NCI-H1048 (cell line): Measurements from ENCODE around the gene GNG10.
"Not testable (repeated sequence)": the region's sequence is repeated elsewhere in the genome, so short reads cannot be mapped to it uniquely, and the experiment has no call there.

Source experiments
- DNase-seq: peaks from one replicate; lab custom pipeline; 2025; lab: John Stamatoyannopoulos, UW

GNG10 gene

DNA sequence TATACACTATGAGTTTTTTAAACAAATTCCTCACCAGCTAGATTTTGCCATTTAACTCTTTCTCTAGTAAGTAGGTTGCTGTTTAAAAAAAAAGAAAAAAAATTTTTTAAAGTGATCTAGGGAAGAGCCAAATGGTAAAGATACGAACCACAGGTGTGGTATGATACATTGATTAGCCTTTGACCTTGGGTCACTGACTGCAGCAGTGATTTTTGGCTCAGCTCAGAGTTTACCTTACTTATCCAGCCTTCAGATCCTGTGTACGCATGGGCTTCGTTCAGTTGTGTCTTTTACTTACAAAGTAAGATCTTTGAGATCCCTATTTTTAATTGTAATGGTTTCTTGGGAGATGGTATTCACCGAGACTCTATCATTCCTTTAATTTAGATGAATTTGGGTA lies 12.4 kb upstream of the GNG10 start:
- no peak for DNase-seq

GRCh38 chr9:111657051-111657450 lies 4.4 kb upstream of the GNG10 start:
- no peak for DNase-seq

DNA sequence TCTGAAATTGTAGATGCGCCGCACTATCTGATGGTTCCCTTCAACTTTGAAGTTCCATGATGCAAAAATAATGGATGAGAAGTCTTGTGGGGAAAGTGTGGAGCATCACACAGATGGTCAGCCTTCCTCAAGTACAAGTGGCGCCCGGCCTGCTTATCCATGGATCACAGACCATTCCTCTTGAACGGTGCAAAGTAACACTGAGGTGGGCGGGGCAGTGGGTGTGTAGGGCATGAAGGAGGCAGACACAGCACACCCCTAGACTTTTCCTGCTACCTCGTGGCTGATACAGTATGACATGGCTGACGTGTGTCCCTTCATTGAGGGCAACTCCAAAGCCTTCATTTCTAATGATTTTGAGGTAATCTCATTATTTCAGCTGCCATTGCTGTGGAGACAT lies 2.5 kb upstream of the GNG10 start:
- DNase-seq: no peak

DNA sequence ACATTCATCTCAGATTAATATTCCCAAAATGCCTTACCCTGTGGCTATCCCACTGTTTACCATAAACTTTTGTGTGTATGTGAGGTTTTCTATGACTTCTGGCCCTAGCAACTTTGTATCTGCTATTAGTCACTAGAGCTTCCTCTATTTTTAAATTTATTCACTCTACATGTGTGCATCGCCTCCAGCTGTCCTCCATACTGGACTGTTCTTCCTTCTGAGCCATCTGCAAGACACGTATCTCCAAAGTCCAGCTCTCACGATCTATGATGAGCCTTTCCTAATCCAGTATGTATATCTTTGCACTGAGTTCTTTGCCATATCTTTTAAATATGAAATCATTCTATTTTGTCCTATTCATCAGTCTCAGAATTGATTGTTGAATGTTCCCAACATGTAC lies 1.7 kb upstream of the GNG10 start:
- DNase-seq: no peak

- DNase-seq: no peak
These were observed 557 bp downstream of the GNG10 start for GRCh38 chr9:111661802-111662521.

DNA sequence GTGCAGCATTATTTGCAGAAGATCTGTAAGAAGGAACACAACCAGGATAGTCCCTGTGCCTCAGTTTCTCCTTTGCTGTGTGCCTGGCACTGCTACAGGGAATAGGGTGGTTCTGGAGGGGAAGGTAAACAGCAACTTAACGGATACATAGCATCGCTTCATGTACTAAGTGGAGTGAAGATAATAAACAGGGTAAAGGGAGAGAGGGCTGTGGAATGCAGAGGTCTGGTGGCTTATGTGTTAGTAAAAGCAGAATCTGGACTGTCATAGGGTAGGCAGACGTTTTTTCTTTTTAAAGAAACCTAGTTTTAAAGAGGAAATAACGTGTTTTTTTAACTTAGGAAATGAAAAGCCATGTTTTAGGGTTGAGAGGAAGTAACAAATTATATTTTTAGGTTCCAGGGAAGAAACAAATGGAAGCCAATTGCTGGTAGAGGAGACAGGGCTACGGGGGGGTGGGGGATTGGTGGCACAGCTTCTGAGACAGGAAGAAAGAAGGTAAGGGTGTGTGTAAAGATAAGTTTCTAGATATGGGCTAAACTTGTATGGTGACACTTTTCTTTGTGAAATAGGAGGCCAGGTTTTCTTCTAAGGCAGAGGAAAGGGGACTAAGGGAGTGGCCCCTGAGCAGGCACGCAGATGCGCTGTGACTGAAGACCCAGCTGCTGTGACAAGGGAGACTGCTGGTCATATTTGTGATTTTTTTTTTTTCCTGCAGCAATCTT lies 1.3 kb downstream of the GNG10 start:
- no peak for DNase-seq

DNA sequence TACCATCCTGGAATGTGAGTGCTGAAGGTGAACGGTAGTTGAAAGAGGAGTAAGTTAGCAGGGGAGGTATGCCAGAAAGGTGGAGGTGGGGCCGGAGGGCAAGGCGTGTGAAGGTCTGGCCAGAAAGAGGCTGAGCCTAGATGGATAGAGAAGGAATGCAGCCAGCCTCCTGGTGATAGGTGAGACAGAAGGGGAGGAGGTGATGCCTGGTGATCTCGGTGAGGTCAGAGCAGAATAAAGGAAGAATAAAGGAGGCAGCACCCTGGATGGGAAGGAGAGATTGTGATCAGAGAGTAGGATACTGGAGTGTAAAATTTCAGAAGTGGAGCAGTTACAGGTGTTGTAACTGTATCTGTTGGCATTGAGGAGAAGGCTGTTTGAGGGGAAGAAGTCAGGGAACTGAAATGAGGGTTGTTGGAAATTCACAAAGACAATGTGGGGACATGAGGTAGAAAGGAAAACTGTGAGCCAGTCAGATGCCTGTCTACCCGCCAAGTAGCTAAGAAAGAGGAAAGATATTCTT lies 2.0 kb downstream of the GNG10 start:
- DNase-seq: no peak

- no peak for DNase-seq
These were observed 6.7 kb downstream of the GNG10 start for GRCh38 chr9:111668026-111668573.

GRCh38 chr9:111668601-111669000 lies 7.2 kb downstream of the GNG10 start:
- not testable (repeated sequence) for DNase-seq

GRCh38 chr9:111674319-111674718 lies 12.9 kb downstream of the GNG10 start:
- no peak for DNase-seq

- DNase-seq: no peak
These were observed 14.7 kb downstream of the GNG10 start for GRCh38 chr9:111676116-111676515.

- DNase-seq: no peak
These were observed 16.9 kb downstream of the GNG10 start for GRCh38 chr9:111678293-111678692.

- no peak for DNase-seq
These were observed 17.8 kb downstream of the GNG10 start for GRCh38 chr9:111679199-111679598.

DNA sequence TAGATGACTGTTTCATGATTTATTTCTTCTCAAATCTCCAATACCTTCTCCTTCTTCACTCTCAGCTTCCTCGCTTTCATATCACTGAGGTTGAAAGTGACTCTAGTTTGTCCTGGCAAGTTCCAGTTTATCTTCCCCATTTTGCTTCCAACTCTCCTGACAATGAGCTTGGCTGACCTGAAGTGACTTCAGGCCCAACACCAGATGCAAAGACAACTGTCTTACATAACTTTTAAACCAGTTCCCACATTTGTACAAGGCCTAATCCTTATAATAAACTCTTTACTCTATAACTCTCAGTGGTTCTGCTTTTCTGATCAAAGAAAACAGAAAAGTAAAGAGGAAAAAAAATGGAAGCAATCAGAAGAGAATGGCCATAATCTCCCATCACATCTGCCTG lies 22.0 kb downstream of the GNG10 start:
- DNase-seq: no peak

- no peak for DNase-seq
These were observed 30.4 kb downstream of the GNG10 start for GRCh38 chr9:111691672-111692329.

DNA sequence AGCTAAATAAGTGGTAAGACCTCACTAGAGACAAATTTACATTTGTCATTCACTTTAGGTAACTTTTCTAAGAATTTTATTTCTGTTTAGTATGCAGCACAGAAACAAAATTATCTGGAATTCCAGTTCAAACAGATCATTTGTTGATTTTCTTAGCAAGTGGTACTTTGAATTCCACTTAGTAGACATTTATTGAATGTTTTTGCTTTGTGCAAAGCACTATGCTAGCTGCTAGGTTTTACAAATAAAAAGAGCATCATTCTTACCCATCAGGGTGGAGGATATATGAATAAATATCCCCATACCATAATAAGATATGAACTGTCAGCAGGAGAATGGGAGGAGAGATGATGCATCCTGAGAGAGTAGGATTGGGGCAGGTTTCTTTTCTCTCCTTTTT lies 35.4 kb downstream of the GNG10 start:
- DNase-seq: no peak

DNA sequence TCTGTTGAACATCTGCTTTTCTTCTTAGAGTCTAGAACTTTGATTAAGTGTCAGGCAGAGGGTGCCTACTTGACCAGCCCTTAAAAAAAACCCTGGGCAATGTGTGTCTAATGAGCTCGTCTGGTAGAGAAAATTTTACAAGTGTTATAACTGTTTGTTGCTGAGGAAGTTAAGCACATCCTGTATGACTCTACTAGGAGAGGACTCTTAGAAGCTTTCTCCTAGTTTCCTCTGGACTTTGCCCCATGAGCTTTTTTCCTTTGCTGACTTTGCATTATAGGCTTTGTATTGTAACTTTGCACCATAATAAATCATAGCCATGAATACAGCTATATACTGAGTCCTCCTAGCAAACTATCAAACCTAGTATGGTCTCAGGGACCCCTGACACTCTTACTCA lies 39.4 kb downstream of the GNG10 start:
- no peak for DNase-seq

DNA sequence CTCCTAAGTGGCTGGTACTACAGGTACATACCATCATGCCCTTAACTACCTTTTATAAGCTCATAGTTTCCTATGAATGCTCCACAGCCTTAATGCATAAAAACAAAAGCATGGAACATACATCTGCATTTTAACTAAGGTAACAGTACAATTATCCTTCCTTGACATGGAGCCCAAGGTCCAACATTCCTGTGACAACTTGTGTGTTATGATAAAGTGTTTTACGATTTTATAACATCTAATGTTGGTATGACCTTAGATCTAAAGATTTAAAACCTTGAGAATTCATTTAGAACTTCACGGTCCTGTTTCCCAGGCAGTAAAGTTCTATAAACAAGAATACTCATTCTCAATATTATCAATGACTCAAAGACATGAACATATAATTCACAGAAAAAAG lies 43.1 kb downstream of the GNG10 start:
- no peak for DNase-seq

DNA sequence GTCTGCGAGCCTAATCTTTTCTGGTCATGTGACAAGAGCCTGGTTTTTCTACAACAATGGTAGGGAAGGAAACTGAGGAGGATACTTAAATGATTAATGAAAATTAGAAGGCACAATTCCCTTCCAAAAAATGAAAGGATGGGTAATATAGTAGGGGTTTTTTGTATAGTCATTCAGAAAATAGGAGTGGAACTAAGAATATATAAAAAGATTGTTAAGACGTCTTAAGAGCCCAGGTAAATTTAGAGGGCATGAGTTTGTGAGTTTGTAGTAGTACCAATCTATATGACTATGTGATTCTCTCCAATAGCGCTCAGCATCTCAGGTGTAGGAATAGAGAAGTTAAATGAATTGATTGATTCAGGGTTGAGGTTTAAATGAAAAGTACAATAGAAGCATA lies 50.1 kb downstream of the GNG10 start:
- DNase-seq: no peak

- no peak for DNase-seq
These were observed 51.0 kb downstream of the GNG10 start for GRCh38 chr9:111712369-111712768.

DNA sequence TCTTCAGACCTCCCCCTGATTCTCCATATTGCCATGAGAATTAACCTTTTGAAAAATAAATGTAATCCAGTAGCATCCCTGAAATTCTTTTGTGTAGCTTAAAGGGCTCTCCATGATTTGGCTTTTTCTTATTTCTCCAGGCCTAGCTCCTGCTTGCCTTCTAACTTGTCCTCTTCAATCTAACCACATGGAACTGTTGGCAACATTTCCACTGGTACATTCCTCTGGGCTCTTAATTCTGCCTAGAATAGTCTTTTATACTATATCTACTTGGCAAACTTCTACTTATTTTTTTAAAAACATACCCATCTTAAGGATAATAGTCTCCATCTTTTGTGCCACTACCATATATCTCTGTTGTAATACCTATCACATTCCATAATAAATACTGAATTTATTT lies 54.1 kb downstream of the GNG10 start:
- DNase-seq: no peak

- no peak for DNase-seq
These were observed 58.1 kb downstream of the GNG10 start for GRCh38 chr9:111719541-111719940.
